ENCODE data around the gene SLC16A6.
A peak's percentile ranks its signal among the peaks of the same experiment; 100 is the strongest.
"Not testable (repeated sequence)": the region's sequence is repeated elsewhere in the genome, so short reads cannot be mapped to it uniquely, and the experiment has no call there.

The SLC16A6 gene

GRCh38 chr17:68290955-68291835, at the start of gene SLC16A6, which contains the start of gene ARSG:
SLC16A6 (minus strand) TSS chr17:68291127; CDS start chr17:68278320, 12,807 bp downstream.
ARSG (plus strand) TSS chr17:68291495; CDS start chr17:68307494, 15,999 bp downstream.
- DNase-seq = peak; percentile 47

GRCh38 chr17:68334393-68334792, 43.5 kb upstream of the SLC16A6 start:
- DNase-seq = no peak

- DNase-seq = not testable (repeated sequence)
These were observed 41.0 kb upstream of the SLC16A6 start for GRCh38 chr17:68331932-68332331.

GRCh38 chr17:68329331-68329730, 38.4 kb upstream of the SLC16A6 start:
- no peak for DNase-seq

- DNase-seq = no peak
These were observed 37.7 kb upstream of the SLC16A6 start for GRCh38 chr17:68328676-68329075.

GRCh38 chr17:68327823-68328557, 37.1 kb upstream of the SLC16A6 start:
- no peak for DNase-seq

- no peak for DNase-seq
These were observed 35.8 kb upstream of the SLC16A6 start for GRCh38 chr17:68326681-68327080.

GRCh38 chr17:68325961-68326360, 35.0 kb upstream of the SLC16A6 start:
- DNase-seq = no peak

- DNase-seq = no peak
These were observed 33.9 kb upstream of the SLC16A6 start for GRCh38 chr17:68324654-68325336.

GRCh38 chr17:68324114-68324513, 33.2 kb upstream of the SLC16A6 start:
- no peak for DNase-seq

- no peak for DNase-seq
These were observed 31.7 kb upstream of the SLC16A6 start for GRCh38 chr17:68322630-68323029.

- DNase-seq = no peak
These were observed 30.6 kb upstream of the SLC16A6 start for GRCh38 chr17:68321556-68321954.

GRCh38 chr17:68320943-68321555, 30.1 kb upstream of the SLC16A6 start:
- DNase-seq = no peak

GRCh38 chr17:68320311-68320865, 29.5 kb upstream of the SLC16A6 start:
- DNase-seq = no peak

- DNase-seq = no peak
These were observed 28.7 kb upstream of the SLC16A6 start for GRCh38 chr17:68319410-68320162.

GRCh38 chr17:68318103-68318991, 27.4 kb upstream of the SLC16A6 start:
- no peak for DNase-seq

GRCh38 chr17:68317458-68317857, 26.5 kb upstream of the SLC16A6 start:
- DNase-seq = no peak

- no peak for DNase-seq
These were observed 25.0 kb upstream of the SLC16A6 start for GRCh38 chr17:68315930-68316329.

- no peak for DNase-seq
These were observed 24.1 kb upstream of the SLC16A6 start for GRCh38 chr17:68314916-68315535.

- no peak for DNase-seq
These were observed 19.2 kb upstream of the SLC16A6 start for GRCh38 chr17:68310152-68310551.
